HuH-7.5 (cell line): Measurements from ENCODE around the gene STN1.
"Not testable (repeated sequence)": the region's sequence is repeated elsewhere in the genome, so short reads cannot be mapped to it uniquely, and the experiment has no call there.

ENCODE experiments used
- DNase-seq: peaks from one replicate; pipeline ENCODE4 v3.0.0; 2011; ENCODE audit warnings: low spot score

STN1 gene

DNA sequence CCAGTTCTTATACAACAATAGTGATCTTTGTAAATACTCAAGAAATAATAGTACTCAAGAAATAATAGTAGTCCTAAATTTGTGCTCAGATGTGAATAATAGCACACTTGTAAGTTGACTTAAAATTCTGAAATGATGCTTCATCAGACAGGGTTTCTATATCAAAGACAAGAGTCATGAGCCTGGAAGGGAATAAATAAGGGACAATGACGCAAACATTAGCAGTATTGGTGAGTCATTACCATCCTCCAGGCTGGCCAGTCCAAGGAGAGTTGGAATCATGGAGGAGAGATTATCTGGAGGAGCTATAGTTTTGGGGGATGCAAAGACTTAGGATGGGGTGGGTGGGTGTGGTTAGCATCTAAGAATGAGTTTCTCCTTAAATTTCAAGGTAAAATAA is 56.5 kb downstream of the STN1 start:
- DNase-seq, result no peak

DNA sequence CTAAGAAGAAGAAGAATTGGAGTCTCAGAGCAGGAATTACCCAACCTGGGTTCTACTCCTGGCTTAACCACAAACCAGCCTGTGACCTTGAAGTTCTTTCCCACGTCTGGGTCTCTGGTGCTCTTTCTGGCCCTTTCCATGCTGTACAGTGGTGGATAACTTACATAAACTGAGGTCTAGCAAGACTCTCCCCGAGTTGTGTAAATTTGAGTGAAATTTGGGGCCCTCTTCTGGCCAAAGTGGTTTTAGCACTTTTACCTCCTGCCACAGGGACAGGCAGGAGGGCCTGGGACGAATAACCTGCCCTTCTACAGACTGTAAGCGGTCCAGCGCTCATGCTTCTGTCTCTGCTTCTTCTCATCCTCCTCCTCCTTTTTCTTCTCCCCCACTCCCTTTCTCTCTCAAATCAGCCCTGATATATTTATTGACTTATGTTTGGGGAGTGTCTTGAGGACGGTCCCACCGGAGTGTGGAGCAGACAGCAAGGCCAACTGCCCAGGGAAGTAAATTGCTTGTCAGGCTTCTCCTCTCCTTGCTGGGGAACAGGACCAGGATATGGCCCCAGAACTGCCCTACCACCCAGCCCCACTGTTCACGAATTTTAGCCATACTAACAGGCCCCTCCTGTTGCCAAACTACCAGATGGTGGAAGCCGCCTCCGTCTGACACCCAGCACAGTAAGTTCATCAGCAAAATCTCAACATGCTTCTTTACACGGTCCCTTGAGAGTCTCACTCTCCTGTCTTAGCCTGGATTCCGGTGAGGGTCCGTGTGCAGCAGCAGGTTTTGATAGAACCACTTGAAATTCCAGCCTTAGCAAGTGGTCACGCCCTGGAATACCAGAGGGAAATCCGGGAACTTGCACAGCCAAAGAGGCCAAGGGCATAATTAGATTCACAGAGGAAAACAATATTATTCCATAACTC is 58.6 kb downstream of the STN1 start:
- peak; percentile 60 for DNase-seq

DNA sequence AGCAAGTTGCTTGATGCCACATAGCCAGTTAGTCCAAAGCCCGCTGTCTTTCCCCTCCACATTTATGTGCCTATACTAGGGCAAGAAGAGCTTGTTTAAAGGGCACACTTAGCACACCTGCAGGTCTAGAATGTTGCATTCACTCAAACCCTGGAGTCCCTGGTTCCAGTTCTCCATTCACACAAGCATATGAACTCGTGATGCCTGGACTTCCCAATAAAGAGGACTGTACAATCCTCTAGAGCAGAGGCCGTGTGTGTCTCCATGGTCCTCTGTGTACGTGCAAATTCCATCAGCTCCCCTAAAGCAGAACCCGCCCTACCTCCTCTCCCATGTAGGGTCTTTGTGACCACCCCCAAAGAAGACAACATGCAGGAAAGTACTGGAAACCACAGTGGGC is 59.6 kb downstream of the STN1 start:
- no peak for DNase-seq

DNA sequence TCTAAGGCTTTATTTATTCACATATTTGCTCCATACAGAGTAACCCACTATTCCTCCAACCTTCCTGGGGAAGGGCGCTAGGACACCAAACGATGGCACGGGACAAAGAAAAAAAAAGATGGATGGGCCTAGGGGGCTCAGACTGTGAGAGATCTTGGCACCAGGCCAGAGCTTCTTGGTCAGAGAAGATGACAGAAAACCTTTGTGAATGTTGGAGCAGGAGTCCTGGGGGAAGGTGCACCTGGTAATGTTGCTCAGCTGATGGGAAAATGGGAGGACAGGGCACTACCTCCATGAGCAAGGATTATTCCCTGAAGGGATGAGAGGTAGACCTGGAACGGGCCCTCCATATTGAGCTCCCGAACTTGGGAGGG is 61.2 kb downstream of the STN1 start:
- DNase-seq, result no peak

DNA sequence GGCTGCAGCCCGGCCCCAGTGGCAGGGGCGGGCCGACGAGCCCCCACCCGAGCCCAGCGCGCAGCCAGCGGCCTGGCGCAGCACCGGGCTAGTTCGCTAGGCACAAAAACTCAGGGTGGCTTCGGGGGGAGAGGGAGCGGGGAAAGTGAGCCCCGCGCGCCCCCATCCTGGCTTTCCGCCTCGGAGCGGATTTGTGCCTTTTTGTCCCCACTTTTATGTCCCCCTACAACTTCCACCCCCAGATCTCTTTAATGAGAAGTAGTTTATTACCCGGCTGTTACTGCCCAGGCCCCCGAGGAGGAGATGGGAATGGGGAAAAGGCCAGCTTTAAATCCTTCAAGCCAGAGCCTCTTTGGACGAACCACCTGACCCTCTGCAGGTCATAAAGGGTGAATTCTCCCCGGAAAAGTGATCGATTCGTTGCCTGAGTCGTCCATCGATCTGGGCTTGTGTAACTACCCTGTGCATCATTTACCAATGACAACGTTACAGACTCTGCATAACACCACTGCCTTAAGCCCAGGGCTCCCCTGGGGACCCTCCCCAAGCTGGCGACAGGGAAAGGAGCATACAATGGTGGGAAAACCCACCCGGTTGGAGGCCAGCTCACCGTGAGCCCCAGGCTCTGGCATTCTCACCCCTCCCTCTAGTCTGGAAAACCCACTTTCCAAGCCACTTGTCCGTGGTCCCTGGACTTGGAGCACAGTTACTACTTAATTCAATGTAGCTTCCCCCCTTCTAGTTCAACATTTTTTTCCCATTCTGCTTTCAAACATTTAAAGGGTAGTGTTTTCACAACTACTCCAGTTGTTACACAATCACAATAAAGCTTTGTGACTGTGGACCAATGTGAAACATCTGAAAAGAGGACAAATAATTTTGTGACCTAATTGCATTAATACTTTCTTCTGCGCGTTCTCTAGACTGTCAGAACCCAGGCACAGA is 61.9 kb downstream of the STN1 start:
- peak; percentile 70 for DNase-seq

DNA sequence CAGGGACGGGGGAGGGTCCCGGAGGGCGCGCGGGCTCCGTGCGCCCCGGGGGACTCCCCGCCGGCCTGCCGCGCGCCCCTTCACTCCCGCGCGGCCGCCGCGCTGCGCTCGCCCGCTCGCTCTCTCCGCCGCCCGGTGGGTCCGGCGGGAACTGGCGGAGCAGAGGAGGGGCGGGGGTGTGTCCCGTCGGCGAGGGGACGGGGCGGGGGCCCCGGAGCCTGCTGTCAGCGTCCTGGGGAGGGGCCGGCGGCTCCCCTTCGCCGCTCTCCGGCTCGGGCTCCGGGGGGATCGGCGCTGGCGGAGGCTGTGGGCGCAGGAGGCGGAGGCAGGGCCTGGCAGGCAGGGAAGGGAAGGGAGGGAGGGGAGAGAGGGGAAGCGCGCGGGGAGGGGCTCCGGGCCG is 62.6 kb downstream of the STN1 start, which contains the start of gene SH3PXD2A:
Gene SH3PXD2A (minus strand): TSS at position 153 of the 400 bp plus-strand sequence. CDS start 310 bp downstream, outside the sequence.
- DNase-seq, result peak; percentile 71

DNA sequence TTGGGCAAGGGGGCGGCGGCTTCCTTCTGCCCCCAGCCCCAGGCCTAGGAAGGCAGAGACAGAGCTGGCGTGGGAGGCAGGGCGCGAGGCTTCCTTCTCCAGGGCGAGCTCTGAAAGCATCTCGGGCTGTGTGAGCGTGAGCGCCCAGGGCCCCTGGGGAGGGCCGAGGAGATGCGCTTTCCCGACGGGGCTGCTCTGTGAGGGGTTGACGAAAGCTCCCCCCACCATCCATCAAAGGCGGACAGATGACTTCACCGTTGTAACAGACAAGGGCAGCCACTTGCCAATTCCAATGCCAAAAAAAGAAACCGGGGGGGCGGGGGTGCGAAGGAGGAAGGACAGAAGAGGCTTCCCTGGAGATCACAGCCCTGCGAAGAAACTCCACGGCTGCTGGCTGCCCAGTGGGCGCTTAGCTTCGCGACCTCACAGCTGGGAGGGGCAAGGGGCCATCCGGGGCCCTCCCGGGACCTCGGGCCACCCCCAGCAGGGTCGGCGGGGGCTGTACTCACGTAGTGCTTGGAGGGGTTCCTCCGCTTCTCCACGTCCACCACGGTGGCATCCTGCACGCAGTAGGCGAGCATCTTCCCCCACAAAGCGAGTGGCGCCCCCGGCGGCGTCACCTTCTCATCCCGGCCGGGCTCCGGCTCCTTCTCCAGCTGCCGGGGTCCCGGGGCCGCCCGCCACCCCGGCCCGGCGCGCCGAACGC is 63.1 kb downstream of the STN1 start:
- DNase-seq, result no peak

- no peak for DNase-seq
Observed at GRCh38 chr10:103854265-103854685, 63.7 kb downstream of the STN1 start.

- DNase-seq, result no peak
Observed at GRCh38 chr10:103853428-103854264, 64.3 kb downstream of the STN1 start.

GRCh38 chr10:103852856-103853255 is 65.1 kb downstream of the STN1 start:
- DNase-seq, result no peak

DNA sequence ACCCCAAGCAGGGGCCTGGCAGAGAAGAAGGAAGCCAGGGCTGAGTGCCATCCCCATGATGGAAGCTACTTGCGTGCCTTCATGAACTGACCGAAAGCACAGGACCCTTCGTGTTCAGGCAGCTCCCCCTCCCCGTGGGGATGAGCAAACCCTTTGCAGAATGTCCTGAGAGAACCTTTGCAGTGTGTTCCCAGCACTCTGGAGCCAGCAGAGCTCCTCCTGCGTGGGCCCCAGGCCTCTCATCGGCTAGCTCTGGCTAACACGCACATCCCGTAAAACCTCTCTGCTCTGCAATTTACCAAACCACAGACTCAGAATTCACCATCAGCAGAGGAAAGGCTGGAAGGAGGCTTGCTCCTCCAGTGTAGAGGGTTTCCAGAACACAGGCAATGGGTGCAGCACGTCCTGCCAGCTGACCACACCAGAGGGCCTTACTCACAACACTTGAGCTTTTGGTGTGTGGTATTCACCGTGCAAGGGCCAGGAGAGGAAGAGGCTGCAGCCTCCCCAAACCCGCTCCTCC is 65.7 kb downstream of the STN1 start:
- DNase-seq, result no peak

DNA sequence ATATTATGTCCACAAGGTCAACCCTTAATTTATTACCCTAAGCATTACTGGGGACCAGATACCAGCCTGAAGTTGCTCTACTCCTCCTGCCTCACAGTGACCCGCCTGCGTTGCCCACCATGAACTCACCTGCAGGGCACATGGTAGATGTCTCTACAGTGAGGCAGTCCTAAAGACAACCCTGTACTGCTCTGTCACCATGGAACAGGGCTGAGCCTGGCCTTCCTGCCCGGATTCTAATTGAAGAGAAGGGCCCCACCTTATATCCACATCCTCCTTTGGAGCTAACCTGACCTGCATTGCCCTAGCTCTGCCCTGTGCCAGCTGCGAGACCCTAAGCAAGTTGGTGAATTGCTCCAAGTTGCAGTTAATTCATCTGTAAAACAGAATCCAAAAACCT is 66.7 kb downstream of the STN1 start:
- DNase-seq, result no peak

DNA sequence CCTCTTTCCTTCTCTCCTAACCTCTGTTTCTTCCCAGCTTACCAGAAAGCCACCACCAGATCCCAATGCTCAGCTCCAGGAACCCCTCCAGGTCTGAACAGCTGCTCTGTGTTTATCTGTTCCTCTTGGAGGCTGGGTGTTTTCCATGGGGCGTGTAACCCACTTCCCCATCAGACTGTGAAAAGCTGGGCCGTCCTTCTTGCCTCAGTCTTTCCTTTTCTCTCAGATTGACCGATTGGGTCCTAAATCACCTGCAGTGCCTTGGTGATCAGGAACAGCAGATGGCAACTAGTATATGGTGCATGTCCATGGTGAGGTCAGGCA is 67.5 kb downstream of the STN1 start:
- no peak for DNase-seq

DNA sequence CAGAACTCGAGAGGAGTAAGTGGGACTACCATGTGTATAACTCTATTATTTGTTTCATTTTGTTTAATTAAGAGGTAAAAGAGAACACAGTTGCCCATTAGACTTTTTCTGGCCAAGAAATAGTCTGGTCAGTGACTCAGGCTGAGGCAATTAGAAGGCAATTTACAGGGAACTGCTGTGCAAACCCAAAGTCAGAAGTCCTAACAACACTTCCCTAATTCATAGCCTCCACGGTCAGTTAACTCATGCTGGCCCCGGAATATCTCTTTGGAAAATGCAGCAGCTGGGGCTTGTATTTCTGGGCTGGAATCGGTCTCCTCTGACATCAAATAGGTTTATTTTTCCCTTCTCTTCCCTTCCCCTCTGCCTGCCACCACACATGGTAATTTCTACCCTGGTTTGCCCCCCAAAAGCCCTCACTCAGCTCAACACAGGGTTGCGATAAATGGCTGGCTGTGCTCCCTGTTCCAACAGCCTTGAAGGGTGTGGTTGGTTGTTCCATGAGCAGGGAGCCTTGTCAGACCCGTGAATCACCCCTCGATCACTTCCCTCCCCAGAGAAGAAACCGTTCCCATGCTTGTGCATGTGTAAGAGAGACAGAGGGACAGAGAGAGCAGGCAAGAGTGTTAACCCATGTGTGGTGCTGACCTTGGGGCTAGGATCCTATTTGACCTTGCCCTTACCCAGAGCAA is 68.0 kb downstream of the STN1 start:
- no peak for DNase-seq

- no peak for DNase-seq
Observed at GRCh38 chr10:103849212-103849877, 68.6 kb downstream of the STN1 start.

DNA sequence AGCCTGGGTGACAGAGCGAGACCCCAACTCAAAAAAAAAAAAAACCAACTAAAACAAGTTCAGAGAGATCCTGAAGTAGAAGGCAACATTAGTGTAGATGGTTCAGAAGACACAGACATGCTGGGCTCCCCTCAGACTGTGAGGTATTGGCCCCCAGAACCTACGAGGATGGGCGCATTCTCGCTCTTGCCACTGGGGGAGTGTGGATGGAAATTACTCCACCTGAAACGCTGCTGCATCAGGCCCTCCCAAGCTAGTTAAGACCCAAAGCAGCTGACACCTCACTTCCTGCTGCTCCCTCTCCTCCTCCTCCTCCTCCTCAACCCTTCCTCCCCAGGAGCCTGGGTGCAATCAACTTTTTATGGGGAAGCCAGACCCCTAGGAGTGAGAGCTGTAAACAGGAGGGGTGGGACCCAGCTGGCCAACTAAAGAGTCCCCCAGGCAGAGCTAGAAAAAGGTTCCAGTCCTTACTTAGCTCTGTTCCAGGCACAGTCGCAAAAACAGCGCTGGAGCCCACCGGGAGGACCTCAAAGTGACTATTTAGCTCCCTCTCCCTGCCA is 70.0 kb downstream of the STN1 start:
- no peak for DNase-seq

GRCh38 chr10:103847346-103847745 is 70.6 kb downstream of the STN1 start:
- no peak for DNase-seq

GRCh38 chr10:103845972-103846371 is 72.0 kb downstream of the STN1 start:
- DNase-seq, result no peak

DNA sequence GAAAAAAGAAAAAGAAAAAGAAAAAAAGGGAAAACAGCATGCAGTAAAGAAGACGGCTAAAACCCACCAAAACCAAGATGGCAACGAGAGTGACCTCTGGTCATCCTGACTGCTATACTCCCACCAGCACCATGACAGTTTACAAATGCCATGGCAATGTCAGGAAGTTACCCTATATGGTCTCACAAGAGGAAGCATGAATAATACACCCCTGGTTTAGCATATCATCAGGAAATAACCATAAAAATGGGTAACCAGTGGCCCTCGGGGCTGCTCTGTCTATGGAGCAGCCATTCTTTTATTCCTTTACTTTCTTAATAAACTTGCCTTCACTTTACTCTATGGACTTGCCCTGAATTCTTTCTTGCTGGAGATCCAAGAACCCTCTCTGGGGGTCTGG is 72.6 kb downstream of the STN1 start:
- not testable (repeated sequence) for DNase-seq
